Endothelial cell of umbilical vein (primary cell): ENCODE results near the gene TAF15. TPM values are rescaled to one million over a fixed set of nuclear protein-coding genes. Genes with fewer than 3 reads are reported as not detected.

Experiments
- BruUV-seq: library from RNA; stranded (reverse); fragments of 400-500 nt; replicated peaks from 2 replicates; lab custom pipeline; 2021; lab: Mats Ljungman, UMichigan
- CTCF ChIA-PET: fragments of 300-600, 350-600 bp; sonication (Branson Sonifier 250); formaldehyde crosslinking; loops from one replicate; lab custom pipeline; 2021; ENCODE audit warnings: antibody characterized with exemption, inconsistent platforms; lab: Charles Lee
- POLR2A ChIA-PET: fragments of 300-600, 350-600 bp; sonication (Branson Sonifier 250); formaldehyde crosslinking; loops from one replicate; lab custom pipeline; 2021; ENCODE audit warnings: antibody characterized with exemption, inconsistent platforms; lab: Charles Lee
- DNase-seq: peaks from one replicate; pipeline ENCODE4 v3.0.0-alpha.2; 2011; ENCODE audit warnings: low read depth, low spot score
- FAIRE-seq: peaks from 2 replicates; lab custom pipeline; 2011; peaks lifted over from hg19 to GRCh38; lab: Jason Lieb, UNC
- H2AFZ ChIP-seq: 2 replicates; pipeline ENCODE4 v1.6.0; 2012; ENCODE audit warnings: low read depth, low read length, control low read depth, inconsistent platforms
- H3K27ac ChIP-seq: 2 replicates; pipeline ENCODE4 v1.5.1; 2011; ENCODE audit warnings: low read depth, mild to moderate bottlenecking, control low read depth, low read length, moderate library complexity; ENCODE audit not compliant: insufficient read depth
- H3K27me3 ChIP-seq, 2 experiments: 2 replicates each; pipeline versions ENCODE4 v1.6.0 to v1.6.1; 2011; ENCODE audit warnings: low read length in 2 of 2, mixed read lengths in 1 of 2; ENCODE audit not compliant: control insufficient read depth in 2 of 2, insufficient read depth in 2 of 2
- H3K36me3 ChIP-seq, 2 experiments: 2 replicates in 1 of 2; 3 replicates in 1 of 2; pipeline ENCODE4 v1.5.1; 2011; ENCODE audit warnings: low read length in 2 of 2, mild to moderate bottlenecking in 1 of 2, moderate library complexity in 1 of 2; ENCODE audit not compliant: control insufficient read depth in 2 of 2, insufficient read depth in 2 of 2; ENCODE audit errors: extremely low read depth in 1 of 2
- H3K4me1 ChIP-seq: 3 replicates; pipeline ENCODE4 v1.5.1; 2011; ENCODE audit warnings: mild to moderate bottlenecking, low read length; ENCODE audit not compliant: control insufficient read depth, insufficient read depth; ENCODE audit errors: extremely low read depth
- H3K4me2 ChIP-seq: 2 replicates; pipeline ENCODE4 v1.6.1; 2011; ENCODE audit warnings: low read length, control low read depth, mixed read lengths; ENCODE audit not compliant: insufficient read depth
- H3K4me3 ChIP-seq, 3 experiments: fragments of 200-600 bp in 1 of 3; sonication (generic), shearing (Covaris generic) in 1 of 3; replicated peaks in 1 of 3; 2 replicates each; pipeline ENCODE4 v1.5.1; 2011 to 2016; ENCODE audit warnings: control low read depth in 3 of 3, low read length in 3 of 3, mild to moderate bottlenecking in 2 of 3, inconsistent platforms in 1 of 3, low read depth in 1 of 3, moderate library complexity in 1 of 3; ENCODE audit not compliant: insufficient read depth in 1 of 3
- H3K79me2 ChIP-seq: 2 replicates; pipeline ENCODE4 v1.6.0; 2012; ENCODE audit warnings: low read length, inconsistent platforms; ENCODE audit not compliant: control insufficient read depth, insufficient read depth
- H3K9ac ChIP-seq: replicated peaks from 2 replicates; pipeline ENCODE3; 2011; ENCODE audit warnings: low read length, control low read depth; ENCODE audit not compliant: insufficient read depth; ENCODE audit errors: extremely low read depth
- H3K9me1 ChIP-seq: replicated peaks from 3 replicates; pipeline ENCODE4 v1.6.0; 2011; ENCODE audit warnings: mild to moderate bottlenecking, low read length; ENCODE audit not compliant: control insufficient read depth, insufficient read depth; ENCODE audit errors: extremely low read depth
- H3K9me3 ChIP-seq: replicated peaks from 2 replicates; pipeline ENCODE4 v1.5.1; 2012; ENCODE audit warnings: low read length, inconsistent platforms; ENCODE audit not compliant: control insufficient read depth, insufficient read depth
- H4K20me1 ChIP-seq: replicated peaks from 2 replicates; pipeline ENCODE3; 2011; ENCODE audit warnings: mild to moderate bottlenecking, low read length; ENCODE audit not compliant: control insufficient read depth, insufficient read depth; ENCODE audit errors: extremely low read depth
- CTCF ChIP-seq, 2 donors: IDR thresholded peaks; 1 replicate in 1 of 2; 2 replicates in 1 of 2; pipeline ENCODE4 v1.5.1; 2011; ENCODE audit warnings: low read length in 2 of 2, mild to moderate bottlenecking in 2 of 2, moderate library complexity in 2 of 2, control low read depth in 1 of 2, inconsistent platforms in 1 of 2, low read depth in 1 of 2; ENCODE audit not compliant: insufficient read depth in 1 of 2; ENCODE audit errors: extremely low read depth in 1 of 2
- EZH2 ChIP-seq: IDR thresholded peaks from 2 replicates; pipeline ENCODE4 v1.6.1; 2012; ENCODE audit warnings: borderline replicate concordance, low read depth, mild to moderate bottlenecking, moderate library complexity, low read length, inconsistent platforms; ENCODE audit not compliant: severe bottlenecking
- FOS ChIP-seq: IDR thresholded peaks from 2 replicates; pipeline ENCODE4 v1.6.1; 2011; ENCODE audit warnings: mild to moderate bottlenecking, low read length, moderate library complexity, borderline replicate concordance; ENCODE audit not compliant: insufficient read depth
- GATA2 ChIP-seq: IDR thresholded peaks from 2 replicates; pipeline ENCODE4 v1.7.0; 2011; ENCODE audit warnings: low read depth, mild to moderate bottlenecking, moderate library complexity, mixed read lengths, low read length; ENCODE audit not compliant: insufficient read length, insufficient read depth
- JUN ChIP-seq: IDR thresholded peaks from 2 replicates; pipeline ENCODE4 v1.6.1; 2011; ENCODE audit warnings: borderline replicate concordance, low read depth; ENCODE audit not compliant: insufficient read length, insufficient read depth
- MAX ChIP-seq: IDR thresholded peaks from 2 replicates; pipeline ENCODE4 v1.6.1; 2011; ENCODE audit not compliant: insufficient read depth, insufficient read length
- MYC ChIP-seq: IDR thresholded peaks from one replicate; pipeline ENCODE4 v1.6.1; 2011; ENCODE audit warnings: mild to moderate bottlenecking, low read depth, low read length
- POLR2A ChIP-seq: IDR thresholded peaks from 2 replicates; pipeline ENCODE4 v1.6.1; 2012; ENCODE audit warnings: low read depth, mild to moderate bottlenecking, control low read depth, low read length
- POLR2AphosphoS5 ChIP-seq: IDR thresholded peaks from 2 replicates; pipeline ENCODE4 v1.6.1; 2012; ENCODE audit warnings: low read depth, mild to moderate bottlenecking, control low read depth, low read length, moderate library complexity; ENCODE audit not compliant: insufficient read depth
- dilution Hi-C: fragments of 300-500 bp; cut with MboI; formaldehyde crosslinking; loops from one replicate; pipeline ENCODE4 v1.15.0; 2019; ENCODE audit warnings: low sequenced_read_pairs; ENCODE audit not compliant: extremely low pct_ligation_motif_present
- intact Hi-C: fragments of 100-400 bp; cut with micrococcal nuclease; formaldehyde crosslinking; loops from one replicate; pipeline ENCODE4 v1.10.0; 2022
- polyA plus RNA-seq, 4 experiments: library from polyadenylated mRNA; depleted of rRNA in 3 of 4; stranded (reverse) in 3 of 4; unstranded in 1 of 4; fragments of >200 nt; gene quantifications; 2 replicates each; pipeline versions ENCODE4 v1.2.1 to v1.2.3, GENCODE V29; 2011 to 2012; ENCODE audit warnings: missing spikeins in 1 of 4
- total RNA-seq: library from RNA; stranded (reverse); gene quantifications from 2 replicates; pipeline ENCODE4 v1.2.3, GENCODE V29; 2021

The TAF15 gene
- total and polyA plus RNA-seq, 2 donors (not counting 3 experiments of a cell fraction or from before 2014, with no cell fraction given), result 59.4 to 247 TPM

GRCh38 chr17:35795871-35796265 is 13.4 kb upstream of the TAF15 start:
- H3K79me2 ChIP-seq, result no peaks in the 10 kb centered on the region
- DNase-seq, result no peak
- TF ChIP-seq JUN, result no peak
- TF ChIP-seq POLR2AphosphoS5, result no peak
- no peaks in the 10 kb centered on the region for H3K9me3 ChIP-seq
- ChIA-PET POLR2A (no interaction called here), CTCF (interaction anchor here (1.0 to 8.1 kb wide), 5 partner anchors 13 to 32 kb away, joined by 3 to 68 read pairs (median 6); partner anchors contain the start of gene TAF15)
- FAIRE-seq, result no peak
- dilution Hi-C loops (no loop called here), intact Hi-C loops (no loop called here)
- no peaks in the 10 kb centered on the region for H4K20me1 ChIP-seq
- no TSS peak for BruUV-seq
- no peak overlapping the region for H3K9ac ChIP-seq
- no peak overlapping the region for H3K27ac ChIP-seq
- H3K9me1 ChIP-seq, result no peaks in the 10 kb centered on the region
- H3K36me3 ChIP-seq, result no peaks in the 10 kb centered on the region
- peak overlapping the region in 1 of 3 experiments; percentile 46 for H3K4me3 ChIP-seq
- H3K4me1 ChIP-seq, result peaks cover 17% of the 10 kb centered on the region
- peak overlapping the region; percentile 2 for H2AFZ ChIP-seq
- no peak overlapping the region for H3K4me2 ChIP-seq
- peaks cover 41 to 63% of the 10 kb centered on the region in 2 experiments for H3K27me3 ChIP-seq

- Histone ChIP-seq H3K27me3 (peaks cover 34 to 57% of the 10 kb centered on the region in 2 experiments), H3K9me1 (no peaks in the 10 kb centered on the region), H3K36me3 (no peaks in the 10 kb centered on the region), H3K79me2 (no peaks in the 10 kb centered on the region), H3K27ac (no peak overlapping the region), H3K9me3 (no peaks in the 10 kb centered on the region), H3K4me2 (no peak overlapping the region), H3K4me1 (peaks cover 28% of the 10 kb centered on the region), H3K9ac (no peak overlapping the region), H4K20me1 (no peaks in the 10 kb centered on the region), H3K4me3 (no peak overlapping the region), H2AFZ (no peak overlapping the region)
- ChIA-PET CTCF (interaction anchor here (1.0 to 8.1 kb wide), 5 partner anchors 12 to 33 kb away, joined by 3 to 68 read pairs (median 6); partner anchors contain the start of gene TAF15), POLR2A (interaction anchor here (1.5 kb wide), 1 partner anchor 12 kb away, joined by 5 read pairs; the partner anchor contains the start of gene TAF15)
- intact Hi-C loops, result no loop called here
- no TSS peak for BruUV-seq
- dilution Hi-C loops, result no loop called here
- FAIRE-seq (no peak), DNase-seq (no peak)
- TF ChIP-seq MYC, result no peak
- TF ChIP-seq POLR2AphosphoS5, result no peak
- no peak for TF ChIP-seq GATA2
- TF ChIP-seq JUN, result no peak
- TF ChIP-seq CTCF (IDR thresholded peaks at IDR 0.05; ENCODE audit: extremely low read depth in 1 of 2, insufficient read depth in 1 of 2, low read depth in 1 of 2, low read length in 2 of 2), result no peak
- no peak for TF ChIP-seq POLR2A
- no peak for TF ChIP-seq MAX
- TF ChIP-seq FOS, result no peak
- no peak for TF ChIP-seq EZH2
Observed at GRCh38 chr17:35796942-35797341, 12.3 kb upstream of the TAF15 start.
